GM13976 (cell line): ENCODE data around the gene NUP93.

Experiments used
- DNase-seq: peaks from one replicate; pipeline ENCODE4 v3.0.0; 2012; ENCODE audit warnings: low spot score
- in situ Hi-C: fragments of 300-500 bp; cut with MboI; formaldehyde crosslinking; loops from one replicate; pipeline ENCODE4 v1.12.0; 2022; ENCODE audit warnings: low sequenced_read_pairs, mixed read lengths, inconsistent platforms; ENCODE audit not compliant: unreplicated experiment
- TF ChIP-seq, protein P1 (sequence below): IDR thresholded peaks from 2 replicates; pipeline ENCODE4 v1.5.1; 2012; ENCODE audit warnings: borderline replicate concordance, mild to moderate bottlenecking; ENCODE audit not compliant: insufficient read depth; ENCODE audit errors: extremely low read depth, missing control alignments, control extremely low read depth

NUP93 gene

DNA sequence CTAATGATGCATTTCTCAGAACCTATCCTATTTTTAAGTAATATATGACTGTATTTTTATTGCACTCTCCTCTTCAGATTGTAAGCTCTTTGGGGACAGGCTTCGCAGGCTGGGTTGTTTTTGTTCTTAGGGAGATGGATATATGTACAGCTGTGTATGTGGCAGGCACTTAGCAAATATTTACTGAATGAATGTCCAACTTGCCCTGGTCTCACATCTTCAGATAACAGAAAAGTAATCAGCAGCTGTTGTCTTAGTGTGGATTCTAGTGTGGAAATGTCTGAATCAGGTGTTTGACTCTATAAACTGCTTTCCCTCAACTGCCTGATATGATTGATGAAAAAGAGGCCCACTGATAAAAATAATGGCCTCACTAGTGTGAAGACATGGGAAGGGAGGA is 88.0 kb downstream of the NUP93 start:
- DNase-seq = no peak
- in situ Hi-C loops = no loop called here
- TF ChIP-seq, protein P1, sequence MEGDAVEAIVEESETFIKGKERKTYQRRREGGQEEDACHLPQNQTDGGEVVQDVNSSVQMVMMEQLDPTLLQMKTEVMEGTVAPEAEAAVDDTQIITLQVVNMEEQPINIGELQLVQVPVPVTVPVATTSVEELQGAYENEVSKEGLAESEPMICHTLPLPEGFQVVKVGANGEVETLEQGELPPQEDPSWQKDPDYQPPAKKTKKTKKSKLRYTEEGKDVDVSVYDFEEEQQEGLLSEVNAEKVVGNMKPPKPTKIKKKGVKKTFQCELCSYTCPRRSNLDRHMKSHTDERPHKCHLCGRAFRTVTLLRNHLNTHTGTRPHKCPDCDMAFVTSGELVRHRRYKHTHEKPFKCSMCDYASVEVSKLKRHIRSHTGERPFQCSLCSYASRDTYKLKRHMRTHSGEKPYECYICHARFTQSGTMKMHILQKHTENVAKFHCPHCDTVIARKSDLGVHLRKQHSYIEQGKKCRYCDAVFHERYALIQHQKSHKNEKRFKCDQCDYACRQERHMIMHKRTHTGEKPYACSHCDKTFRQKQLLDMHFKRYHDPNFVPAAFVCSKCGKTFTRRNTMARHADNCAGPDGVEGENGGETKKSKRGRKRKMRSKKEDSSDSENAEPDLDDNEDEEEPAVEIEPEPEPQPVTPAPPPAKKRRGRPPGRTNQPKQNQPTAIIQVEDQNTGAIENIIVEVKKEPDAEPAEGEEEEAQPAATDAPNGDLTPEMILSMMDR = no peak

DNA sequence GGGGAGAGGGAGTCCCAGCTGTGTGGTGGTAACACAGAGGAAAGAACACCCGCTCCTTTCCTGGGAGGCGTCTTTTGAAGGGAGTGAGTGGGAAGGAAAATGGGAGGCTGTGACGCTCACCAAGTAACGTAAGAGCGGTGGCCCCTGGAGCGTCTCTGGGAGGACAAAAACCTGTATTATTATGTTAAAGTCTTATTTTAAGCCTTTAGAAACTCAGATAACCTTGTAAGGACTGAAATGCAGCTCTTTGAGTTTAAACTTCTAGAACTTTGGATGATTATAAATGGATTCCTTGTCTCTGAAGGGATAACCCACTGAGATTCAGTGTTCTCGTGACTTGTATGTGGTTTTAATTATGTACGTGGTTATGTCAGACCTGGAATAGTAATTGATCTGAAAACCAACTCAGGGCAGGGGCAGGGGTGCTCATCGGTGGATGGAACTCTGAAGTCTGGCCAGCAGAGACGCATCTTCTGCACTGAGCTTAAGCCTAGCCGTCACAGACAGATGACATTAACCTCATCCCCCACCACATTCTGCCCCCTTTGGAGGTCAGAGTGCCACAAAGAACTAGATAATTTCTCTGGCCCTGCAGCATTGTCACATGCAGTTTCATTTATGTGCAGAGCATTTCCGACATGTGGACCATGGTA is 93.3 kb downstream of the NUP93 start:
- in situ Hi-C loops = no loop called here
- TF ChIP-seq, protein P1 = no peak
- DNase-seq = no peak

DNA sequence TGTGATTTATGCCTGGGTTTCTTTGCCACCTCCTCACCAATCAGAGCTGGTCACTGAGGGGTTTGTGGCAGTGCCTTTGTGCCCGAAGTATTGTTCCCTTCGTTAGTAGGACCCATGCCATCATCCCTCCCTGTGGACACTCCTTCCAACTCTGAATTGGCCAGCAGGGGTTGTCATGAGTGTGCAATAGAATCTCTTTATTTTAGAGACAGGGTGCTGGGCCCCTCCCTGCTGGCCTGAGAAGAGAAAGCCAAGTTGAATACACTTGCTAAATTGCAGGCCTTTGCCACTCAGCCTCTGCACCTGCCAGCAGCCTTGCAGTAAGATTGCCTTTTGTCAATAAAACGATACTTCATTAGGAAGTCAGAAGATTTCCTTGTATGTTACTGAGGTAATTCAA is 94.4 kb downstream of the NUP93 start:
- in situ Hi-C loops = no loop called here
- no peak for DNase-seq
- TF ChIP-seq, protein P1 = no peak

DNA sequence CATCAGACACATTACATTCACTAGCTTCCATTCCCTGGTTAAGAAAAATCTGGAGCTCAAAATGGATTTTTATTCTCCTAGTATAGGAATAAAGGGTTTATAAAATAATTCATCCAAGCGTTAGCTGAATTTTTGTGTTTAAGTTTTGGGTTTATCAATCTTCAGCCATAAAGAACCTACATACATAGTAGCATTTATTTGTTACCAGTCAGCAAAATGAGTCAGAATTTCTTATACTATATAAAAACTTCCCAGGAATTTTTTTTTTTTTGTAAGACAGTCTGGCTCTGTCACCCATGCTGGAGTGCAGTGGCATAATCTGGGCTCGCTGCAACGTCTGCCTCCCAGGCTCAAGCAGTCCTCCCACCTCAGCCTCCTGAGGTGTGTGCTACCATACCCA is 94.9 kb downstream of the NUP93 start:
- TF ChIP-seq, protein P1 = no peak
- in situ Hi-C loops = no loop called here
- DNase-seq = no peak

DNA sequence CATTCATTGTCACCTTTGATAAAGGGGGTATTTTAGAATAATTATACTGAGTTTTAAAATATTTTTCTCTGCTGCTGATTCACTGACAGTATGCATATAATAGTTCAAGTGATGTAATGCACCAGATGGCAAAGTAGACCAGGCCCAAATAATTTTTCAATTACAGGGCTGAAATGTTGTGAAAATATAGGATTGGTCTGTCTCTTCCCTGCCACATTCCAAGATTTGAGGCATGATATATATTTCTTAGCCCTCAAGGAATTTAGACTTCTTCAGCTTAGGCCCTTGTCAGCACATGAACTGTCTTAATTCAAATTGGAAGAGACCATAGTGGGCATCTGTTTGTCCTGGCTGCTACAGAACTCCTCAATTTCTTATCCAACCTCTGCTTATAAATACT is 95.9 kb downstream of the NUP93 start:
- DNase-seq = no peak
- TF ChIP-seq, protein P1 = no peak
- in situ Hi-C loops = no loop called here

DNA sequence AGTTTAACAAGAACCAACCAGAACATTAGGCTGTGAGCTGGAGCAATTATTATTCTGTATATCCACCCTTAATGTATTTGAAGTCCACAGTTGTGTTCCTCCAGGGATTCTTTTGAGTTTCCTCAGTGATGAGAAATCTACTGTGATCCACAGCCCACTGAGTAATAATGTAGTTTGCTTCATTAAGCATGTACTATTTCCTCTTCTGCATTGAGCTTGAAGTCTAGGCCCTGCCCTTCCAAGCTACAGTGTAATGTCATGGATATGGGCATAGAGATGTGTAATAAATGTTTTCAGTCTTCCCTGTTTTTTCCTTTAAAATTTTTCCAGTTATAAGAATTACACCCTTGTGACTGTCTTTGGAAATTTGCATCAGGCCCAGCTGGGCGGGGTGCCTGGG is 98.7 kb downstream of the NUP93 start:
- TF ChIP-seq, protein P1 = no peak
- DNase-seq = no peak
- in situ Hi-C loops = no loop called here
